ENCODE measurements around the gene ZNF285. TPM values are rescaled to one million over a fixed set of nuclear protein-coding genes. Genes with fewer than 3 reads are reported as not detected.

The ZNF285 gene
- total RNA-seq, 1 experiment from 2014 or later: 1.4 TPM

DNA sequence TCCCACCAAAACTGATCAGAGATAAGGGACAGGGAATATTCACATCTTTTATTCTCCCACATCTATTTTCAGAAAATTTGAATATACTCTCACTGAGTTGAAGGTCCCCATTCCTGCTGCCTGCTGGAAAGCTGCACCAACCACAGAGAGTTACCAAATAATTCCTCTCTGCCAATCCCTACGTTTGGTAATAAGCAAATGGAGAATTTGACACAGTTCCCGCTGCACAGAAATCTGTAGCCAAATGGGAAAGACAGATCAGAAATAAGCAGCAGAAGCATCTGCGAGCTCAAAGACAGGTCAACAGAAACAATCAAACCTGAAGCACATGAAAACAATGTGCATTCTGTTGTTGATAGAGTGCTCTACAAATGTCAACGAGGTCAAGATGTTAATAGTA, 54.9 kb downstream of the ZNF285 start:
- intact Hi-C loops (cut with micrococcal nuclease; ENCODE audit: unreplicated experiment) (no loop called here), in situ Hi-C loops (cut with HindIII; ENCODE audit: low pct_unique_long_range_greater_than_20kb, low sequenced_read_pairs) (no loop called here)
- TF ChIP-seq, protein P1, sequence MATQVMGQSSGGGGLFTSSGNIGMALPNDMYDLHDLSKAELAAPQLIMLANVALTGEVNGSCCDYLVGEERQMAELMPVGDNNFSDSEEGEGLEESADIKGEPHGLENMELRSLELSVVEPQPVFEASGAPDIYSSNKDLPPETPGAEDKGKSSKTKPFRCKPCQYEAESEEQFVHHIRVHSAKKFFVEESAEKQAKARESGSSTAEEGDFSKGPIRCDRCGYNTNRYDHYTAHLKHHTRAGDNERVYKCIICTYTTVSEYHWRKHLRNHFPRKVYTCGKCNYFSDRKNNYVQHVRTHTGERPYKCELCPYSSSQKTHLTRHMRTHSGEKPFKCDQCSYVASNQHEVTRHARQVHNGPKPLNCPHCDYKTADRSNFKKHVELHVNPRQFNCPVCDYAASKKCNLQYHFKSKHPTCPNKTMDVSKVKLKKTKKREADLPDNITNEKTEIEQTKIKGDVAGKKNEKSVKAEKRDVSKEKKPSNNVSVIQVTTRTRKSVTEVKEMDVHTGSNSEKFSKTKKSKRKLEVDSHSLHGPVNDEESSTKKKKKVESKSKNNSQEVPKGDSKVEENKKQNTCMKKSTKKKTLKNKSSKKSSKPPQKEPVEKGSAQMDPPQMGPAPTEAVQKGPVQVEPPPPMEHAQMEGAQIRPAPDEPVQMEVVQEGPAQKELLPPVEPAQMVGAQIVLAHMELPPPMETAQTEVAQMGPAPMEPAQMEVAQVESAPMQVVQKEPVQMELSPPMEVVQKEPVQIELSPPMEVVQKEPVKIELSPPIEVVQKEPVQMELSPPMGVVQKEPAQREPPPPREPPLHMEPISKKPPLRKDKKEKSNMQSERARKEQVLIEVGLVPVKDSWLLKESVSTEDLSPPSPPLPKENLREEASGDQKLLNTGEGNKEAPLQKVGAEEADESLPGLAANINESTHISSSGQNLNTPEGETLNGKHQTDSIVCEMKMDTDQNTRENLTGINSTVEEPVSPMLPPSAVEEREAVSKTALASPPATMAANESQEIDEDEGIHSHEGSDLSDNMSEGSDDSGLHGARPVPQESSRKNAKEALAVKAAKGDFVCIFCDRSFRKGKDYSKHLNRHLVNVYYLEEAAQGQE (IDR thresholded peaks at IDR 0.05; ENCODE audit: insufficient read depth in 1 of 2, low read depth in 2 of 2, low read length in 1 of 2): no peak
- TF ChIP-seq TCF7L2 (IDR thresholded peaks at IDR 0.05; ENCODE audit: low read depth, low read length): no peak
- no peak for TF ChIP-seq SIN3A (IDR thresholded peaks at IDR 0.05; ENCODE audit: borderline replicate concordance, insufficient read depth, low read depth, low read length)
- TF ChIP-seq POLR2AphosphoS5 (IDR thresholded peaks at IDR 0.05; ENCODE audit: low read depth, low read length): no peak
- TF ChIP-seq, protein P2, sequence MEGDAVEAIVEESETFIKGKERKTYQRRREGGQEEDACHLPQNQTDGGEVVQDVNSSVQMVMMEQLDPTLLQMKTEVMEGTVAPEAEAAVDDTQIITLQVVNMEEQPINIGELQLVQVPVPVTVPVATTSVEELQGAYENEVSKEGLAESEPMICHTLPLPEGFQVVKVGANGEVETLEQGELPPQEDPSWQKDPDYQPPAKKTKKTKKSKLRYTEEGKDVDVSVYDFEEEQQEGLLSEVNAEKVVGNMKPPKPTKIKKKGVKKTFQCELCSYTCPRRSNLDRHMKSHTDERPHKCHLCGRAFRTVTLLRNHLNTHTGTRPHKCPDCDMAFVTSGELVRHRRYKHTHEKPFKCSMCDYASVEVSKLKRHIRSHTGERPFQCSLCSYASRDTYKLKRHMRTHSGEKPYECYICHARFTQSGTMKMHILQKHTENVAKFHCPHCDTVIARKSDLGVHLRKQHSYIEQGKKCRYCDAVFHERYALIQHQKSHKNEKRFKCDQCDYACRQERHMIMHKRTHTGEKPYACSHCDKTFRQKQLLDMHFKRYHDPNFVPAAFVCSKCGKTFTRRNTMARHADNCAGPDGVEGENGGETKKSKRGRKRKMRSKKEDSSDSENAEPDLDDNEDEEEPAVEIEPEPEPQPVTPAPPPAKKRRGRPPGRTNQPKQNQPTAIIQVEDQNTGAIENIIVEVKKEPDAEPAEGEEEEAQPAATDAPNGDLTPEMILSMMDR (IDR thresholded peaks at IDR 0.05): no peak
- BruUV-seq (replicated peaks): no TSS peak
- DNase-seq (ENCODE audit: low read depth, low spot score): no peak
- ATAC-seq: no peak
- H3K27me3 ChIP-seq (ENCODE audit: control insufficient read depth, insufficient read depth, low read length): no peaks in the 10 kb centered on the region
- ChIA-PET POLR2A (no interaction called here), CTCF (no interaction called here)
- H3K9me3 ChIP-seq (ENCODE audit: control insufficient read depth, insufficient read depth, low read depth, low read length): peaks cover 24% of the 10 kb centered on the region; the same call in 1 of the 2 replicates
- no peak overlapping the region for H3K4me3 ChIP-seq (ENCODE audit: low read depth in 2 of 2, low read length in 2 of 2)
- H3K4me1 ChIP-seq (ENCODE audit: control insufficient read depth, insufficient read depth, low read length): no peaks in the 10 kb centered on the region
- no peaks in the 10 kb centered on the region; the same call in 1 of the 2 replicates for H3K36me3 ChIP-seq (ENCODE audit: control insufficient read depth, insufficient read depth, low read length)
- H3K27ac ChIP-seq (ENCODE audit: low read length): no peak overlapping the region

DNA sequence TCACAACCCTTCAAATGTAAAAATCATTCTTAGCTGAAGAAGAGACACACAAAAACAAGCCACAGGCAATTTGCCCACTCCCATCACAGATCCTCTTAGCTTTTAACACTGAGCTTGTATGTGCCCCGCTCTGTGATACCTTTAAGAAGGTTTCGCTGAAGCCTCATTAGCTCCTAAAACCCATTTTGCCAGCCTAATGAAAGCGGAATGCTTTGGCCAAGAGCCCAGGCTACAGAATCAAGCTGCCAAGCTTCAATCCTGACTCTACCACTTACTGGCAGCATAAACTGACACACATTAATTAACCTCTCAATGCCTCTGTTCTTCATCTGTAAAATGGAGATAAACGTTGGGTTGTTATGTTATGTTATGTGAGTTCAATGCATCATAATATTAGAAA, 55.4 kb downstream of the ZNF285 start:
- no peak for ATAC-seq
- Histone ChIP-seq H3K27me3 (ENCODE audit: control insufficient read depth, insufficient read depth, low read length) (no peaks in the 10 kb centered on the region), H3K36me3 (ENCODE audit: control insufficient read depth, insufficient read depth, low read length) (no peaks in the 10 kb centered on the region; the same call in 1 of the 2 replicates), H3K9me3 (ENCODE audit: control insufficient read depth, insufficient read depth, low read depth, low read length) (peaks cover 23% of the 10 kb centered on the region; the same call in 1 of the 2 replicates), H3K27ac (ENCODE audit: low read length) (no peak overlapping the region), H3K4me3 (ENCODE audit: low read depth in 2 of 2, low read length in 2 of 2) (no peak overlapping the region), H3K4me1 (ENCODE audit: control insufficient read depth, insufficient read depth, low read length) (no peaks in the 10 kb centered on the region)
- ChIA-PET CTCF (no interaction called here), POLR2A (no interaction called here)
- TF ChIP-seq POLR2AphosphoS5 (IDR thresholded peaks at IDR 0.05; ENCODE audit: low read depth, low read length): no peak
- TF ChIP-seq, protein P1 (IDR thresholded peaks at IDR 0.05; ENCODE audit: insufficient read depth in 1 of 2, low read depth in 2 of 2, low read length in 1 of 2): no peak
- TF ChIP-seq SIN3A (IDR thresholded peaks at IDR 0.05; ENCODE audit: borderline replicate concordance, insufficient read depth, low read depth, low read length): no peak
- no peak for TF ChIP-seq TCF7L2 (IDR thresholded peaks at IDR 0.05; ENCODE audit: low read depth, low read length)
- TF ChIP-seq, protein P2 (IDR thresholded peaks at IDR 0.05): no peak
- no TSS peak for BruUV-seq (replicated peaks)
- intact Hi-C loops (cut with micrococcal nuclease; ENCODE audit: unreplicated experiment): no loop called here
- no peak for DNase-seq (ENCODE audit: low read depth, low spot score)
- in situ Hi-C loops (cut with HindIII; ENCODE audit: low pct_unique_long_range_greater_than_20kb, low sequenced_read_pairs): no loop called here
